DMS53 (cell line): ENCODE measurements around the gene MOB3B.
A peak's percentile ranks its signal among the peaks of the same experiment; 100 is the strongest.

Experiments used
- DNase-seq: peaks from one replicate; lab custom pipeline; 2025; lab: John Stamatoyannopoulos, UW

The MOB3B gene

DNA sequence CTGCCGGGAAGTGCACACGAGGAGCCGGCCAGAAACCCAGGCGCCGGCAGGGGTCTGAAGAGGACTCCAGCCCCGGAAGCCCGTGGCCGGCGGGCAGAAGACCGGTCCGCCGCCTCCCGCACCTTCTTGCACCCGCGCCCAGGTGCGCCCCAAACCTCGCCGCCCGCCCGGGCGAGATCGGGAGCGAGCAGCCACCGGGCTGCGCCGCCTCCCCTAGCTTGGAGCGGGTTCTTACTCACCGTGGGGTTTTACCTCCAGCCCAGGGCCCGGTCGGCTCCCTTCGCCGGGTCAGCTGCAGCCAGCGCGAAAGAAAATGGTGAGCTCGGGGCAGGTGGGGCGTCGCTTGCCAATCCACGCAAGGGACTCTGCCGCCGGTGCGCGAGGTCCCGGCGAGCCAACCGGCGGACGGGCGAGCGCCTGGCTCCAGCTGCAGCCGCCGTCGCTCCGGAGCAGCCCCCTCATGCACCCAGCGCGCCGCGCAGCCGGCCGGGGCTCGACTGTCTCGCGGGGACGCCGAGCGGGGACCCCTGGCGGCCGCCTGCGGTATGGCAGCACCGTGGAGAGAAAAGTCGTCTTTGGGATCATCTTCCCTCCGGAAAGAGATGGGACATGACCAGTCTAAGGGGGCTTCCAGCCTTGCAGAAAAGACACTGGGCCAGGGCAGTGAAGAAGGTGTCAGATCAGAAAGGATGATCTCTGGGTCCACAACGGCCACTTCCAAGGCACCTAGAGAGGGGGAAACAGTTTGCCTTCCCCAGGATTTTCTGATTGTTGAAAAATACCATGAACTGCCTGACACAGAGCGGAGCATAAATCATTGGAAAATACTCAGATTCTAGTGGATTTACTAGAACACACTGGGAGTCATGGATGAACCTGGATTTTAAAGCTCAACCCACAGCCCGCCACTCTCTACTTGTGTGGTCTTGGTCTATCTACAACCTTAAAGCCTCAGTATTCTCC, at the start of gene MOB3B:
TSS of gene MOB3B (minus strand) at position 499 of the 963 bp plus-strand sequence. CDS start 74,264 bp downstream, outside the sequence.
- DNase-seq: peak; percentile 77

DNA sequence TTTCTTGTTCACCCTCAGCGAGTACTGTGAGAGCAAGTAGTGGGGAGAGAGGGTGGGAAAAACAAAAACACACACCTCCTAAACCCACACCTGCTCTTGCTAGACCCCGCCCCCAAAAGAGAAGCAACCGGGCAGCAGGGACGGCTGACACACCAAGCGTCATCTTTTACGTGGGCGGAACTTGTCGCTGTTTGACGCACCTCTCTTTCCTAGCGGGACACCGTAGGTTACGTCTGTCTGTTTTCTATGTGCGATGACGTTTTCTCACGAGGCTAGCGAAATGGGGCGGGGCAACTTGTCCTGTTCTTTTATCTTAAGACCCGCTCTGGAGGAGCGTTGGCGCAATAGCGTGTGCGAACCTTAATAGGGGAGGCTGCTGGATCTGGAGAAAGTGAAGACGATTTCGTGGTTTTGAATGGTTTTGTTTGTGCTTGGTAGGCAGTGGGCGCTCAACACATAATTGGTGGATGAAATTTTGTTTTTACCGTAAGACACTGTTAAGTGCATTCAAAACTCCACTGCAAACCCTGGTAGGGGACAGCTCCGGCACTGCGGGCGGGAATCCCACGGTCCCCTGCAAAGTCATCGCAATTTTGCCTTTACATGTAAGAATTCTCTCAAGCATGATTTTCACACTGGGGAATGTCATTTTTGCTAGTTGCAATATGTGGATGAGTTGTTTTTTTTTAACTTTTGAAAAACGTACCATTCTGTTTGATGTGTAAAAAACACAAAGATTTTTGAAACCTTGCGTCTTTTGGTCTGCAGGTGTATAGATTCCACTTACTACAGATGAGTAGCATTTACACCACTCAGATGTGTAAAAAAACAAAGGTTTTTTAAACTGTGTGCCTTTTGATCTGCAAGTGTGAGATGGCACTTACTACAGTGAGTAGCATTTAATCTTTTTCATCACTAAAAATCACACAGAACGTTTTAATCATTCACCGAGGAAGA, 44.3 kb upstream of the MOB3B start:
- peak; percentile 99 for DNase-seq

- peak; percentile 88 for DNase-seq
Measured at GRCh38 chr9:27572918-27573633, 43.5 kb upstream of the MOB3B start, which contains the start of gene C9orf72. Gene C9orf72, minus strand, starts transcription at chr9:27573481. Its CDS starts 6,361 bp downstream, at chr9:27567120.

GRCh38 chr9:27572566-27572917, 42.9 kb upstream of the MOB3B start:
- DNase-seq: peak; percentile 61

DNA sequence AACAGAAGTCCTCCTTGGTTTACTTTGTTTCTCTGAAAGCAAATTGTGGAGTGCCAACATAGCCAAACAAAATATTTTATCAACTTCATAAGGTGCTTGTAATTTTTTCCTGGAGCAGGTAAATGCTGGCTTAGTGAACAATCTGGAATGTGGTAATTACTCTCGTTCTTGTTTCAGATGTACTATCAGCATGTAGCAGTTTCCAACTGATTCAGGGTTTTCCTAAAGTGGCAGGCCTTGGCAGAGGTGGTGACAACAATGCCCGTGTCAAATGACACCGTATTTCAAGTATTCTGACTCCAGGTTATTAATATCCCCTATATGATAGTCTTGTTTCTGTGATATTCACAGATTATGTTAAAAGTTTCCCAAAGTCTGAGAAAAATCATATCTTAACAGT, 42.4 kb upstream of the MOB3B start:
- DNase-seq: no peak

DNA sequence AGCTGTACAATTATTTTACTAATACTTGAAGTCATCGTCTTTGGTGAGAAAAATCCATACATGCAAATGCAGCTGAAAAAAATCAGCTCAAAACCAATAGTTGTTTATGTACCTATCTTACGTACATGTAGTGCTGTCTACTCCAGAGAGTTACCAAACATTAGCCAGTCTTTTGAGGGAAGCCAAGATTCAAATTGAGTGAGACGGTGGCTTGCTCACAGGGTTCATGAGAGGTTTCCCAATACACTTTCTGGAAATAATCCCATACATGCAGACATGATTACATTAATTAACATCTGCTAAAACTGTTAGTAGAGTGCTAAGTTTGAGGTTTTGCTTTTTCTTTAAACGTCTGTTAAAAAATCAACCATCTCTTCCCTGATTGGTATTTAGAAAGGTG, 41.4 kb upstream of the MOB3B start:
- no peak for DNase-seq

DNA sequence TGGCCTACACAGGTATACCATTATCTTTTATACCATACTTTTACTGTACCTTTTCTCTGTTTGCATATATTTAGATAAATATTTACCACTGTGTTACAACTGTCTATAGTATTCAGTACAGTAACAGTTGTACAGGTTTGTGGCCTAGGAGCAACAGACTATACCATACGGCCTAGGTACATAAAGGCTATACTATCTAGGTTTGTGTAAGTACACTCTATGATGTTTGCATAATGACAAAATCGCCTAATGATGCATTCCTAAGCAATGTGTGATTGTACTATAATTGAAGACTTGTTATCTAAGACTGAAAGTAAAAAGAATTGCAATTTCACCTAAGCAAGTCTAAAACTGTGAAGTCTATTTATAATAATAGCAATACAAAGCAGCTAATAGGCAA, 39.8 kb upstream of the MOB3B start:
- DNase-seq: peak; percentile 50

- DNase-seq: no peak
Measured at GRCh38 chr9:27566118-27566517, 36.5 kb upstream of the MOB3B start.

DNA sequence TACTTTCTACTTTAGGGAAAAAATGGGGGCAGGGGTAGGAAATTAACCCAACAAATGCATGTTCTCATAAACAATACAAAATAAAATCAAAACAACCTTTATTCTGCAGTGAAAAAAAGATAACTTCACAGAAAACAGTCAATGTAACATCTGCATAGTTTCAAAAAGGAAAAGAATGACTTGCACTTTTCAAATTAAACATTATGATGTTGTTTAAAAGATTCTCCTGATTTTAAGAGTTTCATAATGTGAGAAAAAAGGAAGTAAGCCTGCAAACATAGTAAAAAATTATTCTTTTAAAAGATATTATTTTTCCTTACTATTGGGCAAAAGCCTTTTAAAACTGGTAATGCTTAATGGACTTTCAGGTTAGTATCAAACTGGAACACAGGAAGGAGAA, 36.1 kb upstream of the MOB3B start:
- DNase-seq: no peak

DNA sequence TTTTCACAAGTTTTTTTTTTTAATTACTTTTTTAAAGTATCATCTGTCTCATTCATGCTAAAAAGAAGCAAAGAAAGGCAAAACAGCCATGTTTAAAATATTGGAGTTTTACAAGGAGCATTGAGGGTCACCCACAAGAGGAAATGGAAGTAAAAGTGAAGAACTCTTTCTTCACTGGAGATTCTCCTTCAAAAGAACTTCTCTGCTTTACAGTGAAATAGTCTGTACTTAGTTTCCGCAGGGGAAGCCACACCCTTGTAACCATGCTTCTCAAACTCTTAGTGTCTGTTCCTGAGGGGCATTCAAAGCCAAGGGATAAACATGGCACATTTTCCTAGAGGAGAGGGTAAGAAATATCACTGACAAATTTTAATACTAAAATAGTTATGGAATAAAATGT, 35.1 kb upstream of the MOB3B start:
- DNase-seq: no peak

DNA sequence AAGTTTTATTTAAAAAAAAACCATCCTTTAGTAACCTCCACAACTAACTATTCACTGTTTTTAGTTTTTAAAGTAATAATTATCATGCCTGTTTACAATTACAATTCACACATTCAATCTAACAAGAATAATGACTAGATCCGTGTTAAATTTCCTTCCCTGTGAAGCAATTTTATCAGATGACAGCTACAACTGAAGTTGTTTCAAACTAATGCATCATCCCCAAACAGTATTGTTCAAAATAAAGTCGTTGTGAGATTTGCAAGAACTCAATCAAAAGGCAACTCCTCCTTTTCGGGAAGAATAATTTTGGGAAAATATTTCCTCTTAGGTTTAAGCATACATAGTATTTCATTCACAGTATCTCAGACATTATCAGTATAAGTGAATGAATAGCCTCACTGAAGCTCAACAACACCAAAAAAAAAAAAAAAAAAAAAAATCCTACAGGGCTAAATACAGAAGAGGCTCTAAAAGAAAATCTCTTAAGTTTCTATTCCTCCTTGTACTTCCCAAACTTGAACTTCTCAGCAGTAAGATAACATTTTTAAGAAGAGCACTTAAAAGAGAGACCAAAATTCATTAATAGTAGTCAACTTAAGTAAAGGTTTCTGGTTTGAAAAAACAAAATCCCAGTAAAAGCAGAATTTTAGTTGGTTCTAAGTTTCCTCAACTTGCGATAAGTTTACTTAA, 34.3 kb upstream of the MOB3B start:
- DNase-seq: no peak

DNA sequence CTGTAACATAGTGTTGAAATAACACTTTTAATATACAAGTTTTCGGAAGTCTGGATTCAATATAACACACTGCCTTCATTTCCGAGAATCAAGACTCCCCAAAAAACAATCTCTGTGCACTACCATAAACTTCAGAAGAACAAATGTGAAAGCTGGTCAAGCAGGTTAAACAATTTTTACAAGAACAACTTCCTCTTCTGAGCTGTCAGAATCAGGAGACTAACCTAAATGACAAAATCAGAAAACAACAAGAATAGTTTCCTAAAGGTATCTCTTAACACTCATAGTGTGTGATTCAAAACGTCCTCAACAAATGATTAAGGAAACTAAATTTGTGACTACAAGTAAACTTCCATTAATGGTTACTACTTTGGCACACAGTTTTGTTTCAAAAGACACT, 32.1 kb upstream of the MOB3B start:
- no peak for DNase-seq

- DNase-seq: no peak
Measured at GRCh38 chr9:27560457-27560856, 30.8 kb upstream of the MOB3B start.

DNA sequence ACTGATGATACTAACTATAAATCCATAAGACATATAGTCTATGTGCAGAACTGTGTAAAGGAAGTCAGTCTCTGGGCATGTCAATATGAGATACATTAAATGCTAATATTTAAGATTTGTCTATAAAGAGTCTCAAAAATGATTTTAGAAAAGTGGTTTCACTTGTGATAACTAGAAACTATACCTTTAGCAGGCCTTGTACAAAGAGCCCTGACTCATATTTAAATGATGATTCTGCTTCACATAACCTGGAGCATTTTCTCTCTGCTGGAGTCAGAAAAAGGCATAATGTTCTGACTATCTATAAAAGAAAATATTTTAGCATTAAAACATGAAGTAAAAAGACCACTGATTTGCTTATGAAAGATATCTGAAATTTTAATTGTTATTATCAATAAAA, 28.7 kb upstream of the MOB3B start:
- DNase-seq: no peak

DNA sequence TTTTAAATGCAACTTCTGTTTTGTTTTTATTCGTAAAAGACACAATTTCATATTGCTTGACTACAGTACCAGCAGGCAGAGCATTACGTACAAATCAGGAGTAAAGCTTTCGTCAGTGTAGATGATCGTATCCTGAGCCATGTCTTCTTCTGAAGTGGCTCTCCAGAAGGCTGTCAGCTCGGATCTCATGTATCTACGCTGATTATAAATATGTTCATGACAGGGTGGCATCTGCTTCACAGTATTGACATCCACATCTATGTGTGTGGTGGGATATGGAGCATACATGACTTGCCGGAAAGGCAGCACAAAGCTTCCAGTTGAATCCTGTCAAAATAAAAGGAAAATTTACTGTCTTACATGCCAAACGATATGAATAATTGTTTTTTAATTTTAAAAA, 26.9 kb upstream of the MOB3B start:
- no peak for DNase-seq

DNA sequence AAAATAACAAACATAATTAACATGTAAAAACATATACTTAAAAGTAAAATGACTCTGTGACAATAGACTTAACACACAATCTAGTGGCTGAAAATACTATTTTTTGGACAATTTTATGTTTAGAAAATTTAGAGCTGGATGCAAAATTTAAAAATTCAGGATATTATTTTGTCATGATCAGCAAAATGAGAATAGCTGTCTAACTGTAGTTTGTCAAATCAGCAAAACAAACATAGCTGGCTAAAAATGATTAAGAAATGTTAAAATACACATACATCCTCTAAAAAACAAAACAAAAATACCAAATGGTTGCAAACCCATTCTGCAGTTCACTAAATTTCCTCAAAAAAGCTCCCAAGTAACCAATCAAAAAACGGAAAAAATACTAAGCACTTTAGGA, 25.1 kb upstream of the MOB3B start:
- DNase-seq: no peak

GRCh38 chr9:27549196-27549755, 19.7 kb upstream of the MOB3B start:
- no peak for DNase-seq

DNA sequence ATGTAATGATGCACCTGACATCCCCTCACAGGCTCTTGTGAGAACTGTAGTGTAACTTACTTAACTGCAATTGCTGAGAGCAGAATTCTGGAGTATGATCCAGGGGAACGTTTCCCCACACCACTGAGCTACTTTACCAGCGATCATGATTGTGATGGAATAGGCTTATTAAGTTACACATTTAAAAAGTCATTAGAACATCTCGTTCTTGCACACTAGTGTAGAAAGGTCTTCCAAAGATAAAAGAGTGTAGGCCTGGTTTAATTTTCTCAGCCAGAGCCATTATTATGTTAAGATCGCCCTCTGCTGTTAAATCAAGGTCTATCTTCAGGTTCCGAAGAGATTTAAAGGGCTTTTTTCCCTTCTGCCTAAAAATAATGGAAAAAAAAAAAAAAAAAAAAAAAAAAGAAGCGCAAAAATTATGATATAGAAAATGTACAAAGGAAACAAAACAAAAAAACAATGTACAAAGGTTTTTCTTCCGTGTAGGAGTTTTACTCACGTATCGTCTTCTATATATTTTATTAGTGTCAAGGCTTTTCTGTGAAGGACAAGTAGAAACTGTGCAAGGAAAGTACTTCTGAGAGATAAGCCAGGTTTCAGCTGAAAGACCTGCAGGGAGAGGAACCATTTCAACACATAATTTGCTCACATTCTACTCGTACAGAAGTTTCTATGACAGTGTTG, 18.6 kb upstream of the MOB3B start:
- peak; percentile 57 for DNase-seq

GRCh38 chr9:27545471-27545870, 15.9 kb upstream of the MOB3B start:
- DNase-seq: no peak

GRCh38 chr9:27542508-27542907, 12.9 kb upstream of the MOB3B start:
- no peak for DNase-seq
